HepG2 (cell line): Measurements from ENCODE around the gene CACNA1C. TPM values are rescaled to one million over a fixed set of nuclear protein-coding genes. Genes with fewer than 3 reads are reported as not detected.
"Not testable (repeated sequence)": the region's sequence is repeated elsewhere in the genome, so short reads cannot be mapped to it uniquely, and the experiment has no call there.

ENCODE experiments used
- ATAC-seq: fragments of 200-7000 bp; cut with Tn5 transposase; 3 replicates; pipeline ENCODE4 v1.9.1; 2020; ENCODE audit warnings: mild to moderate bottlenecking, moderate library complexity
- BruUV-seq: library from RNA; stranded (reverse); fragments of 400-500 nt; replicated peaks from 2 replicates; lab custom pipeline; 2021; lab: Mats Ljungman, UMichigan
- CTCF ChIA-PET: fragments of 300-600 bp; formaldehyde crosslinking; extraction: SDS; loops from one replicate; lab custom pipeline; 2021; ENCODE audit warnings: low total read pairs, inconsistent platforms, low intra/inter-chr PET ratio; lab: Yijun Ruan, JAX
- POLR2A ChIA-PET: fragments of 350-600 bp; sonication (Branson Sonifier 250); formaldehyde crosslinking; loops from one replicate; lab custom pipeline; 2020; ENCODE audit warnings: antibody characterized with exemption, inconsistent platforms; lab: Yijun Ruan, JAX
- DNase-seq: peaks from one replicate; pipeline ENCODE4 v3.0.0-alpha.2; 2015; ENCODE audit warnings: low spot score
- FAIRE-seq: peaks from 3 replicates; lab custom pipeline; 2011; peaks lifted over from hg19 to GRCh38; lab: Jason Lieb, UNC
- H2AFZ ChIP-seq: one replicate; pipeline ENCODE4 v1.6.1; 2011; ENCODE audit warnings: low read length, inconsistent platforms
- H3K27ac ChIP-seq: fragments of 300-600 bp; 3 replicates; pipeline ENCODE4 v1.8.0; 2011; ENCODE audit warnings: mixed run types, mild to moderate bottlenecking, mixed read lengths, low read length, inconsistent platforms; ENCODE audit not compliant: insufficient read depth; ENCODE audit errors: extremely low read length
- H3K27me3 ChIP-seq, 2 experiments: fragments of 200-600 bp in 1 of 2; 2 replicates in 1 of 2; 3 replicates in 1 of 2; pipeline versions ENCODE4 v1.6.0 to v1.8.0; 2011; ENCODE audit warnings: low read length in 2 of 2, mild to moderate bottlenecking in 2 of 2, moderate library complexity in 2 of 2, inconsistent platforms in 1 of 2; ENCODE audit not compliant: insufficient read depth in 2 of 2, control insufficient read depth in 1 of 2
- H3K36me3 ChIP-seq, 2 experiments: fragments of 200-600 bp in 1 of 2; replicated peaks in 1 of 2; 2 replicates in 1 of 2; 3 replicates in 1 of 2; pipeline versions ENCODE4 v1.5.1 to v1.8.0; 2011; ENCODE audit warnings: low read length in 2 of 2, inconsistent platforms in 1 of 2; ENCODE audit not compliant: insufficient read depth in 2 of 2, control insufficient read depth in 1 of 2
- H3K4me1 ChIP-seq: 2 replicates; pipeline ENCODE4 v1.5.1; 2012; ENCODE audit warnings: low read length, inconsistent platforms; ENCODE audit not compliant: insufficient read depth
- H3K4me2 ChIP-seq: 2 replicates; pipeline ENCODE4 v1.6.0; 2011; ENCODE audit warnings: low read depth, low read length, inconsistent platforms
- H3K4me3 ChIP-seq, 3 experiments: fragments of 200-600 bp in 1 of 3; sonication (generic), shearing (Covaris generic) in 1 of 3; replicated peaks in 1 of 3; 2 replicates each; pipeline ENCODE4 v1.5.1; 2011 to 2016; ENCODE audit warnings: low read length in 3 of 3, inconsistent platforms in 2 of 3, low read depth in 2 of 3, mild to moderate bottlenecking in 2 of 3, control low read depth in 1 of 3, mixed read lengths in 1 of 3; ENCODE audit not compliant: insufficient read depth in 1 of 3
- H3K79me2 ChIP-seq: one replicate; pipeline ENCODE4 v1.6.1; 2011; ENCODE audit warnings: low read length, inconsistent platforms; ENCODE audit not compliant: insufficient read depth
- H3K9ac ChIP-seq: 2 replicates; pipeline ENCODE4 v1.6.0; 2011; ENCODE audit warnings: mild to moderate bottlenecking, low read depth, low read length, inconsistent platforms; ENCODE audit not compliant: insufficient read depth
- H3K9me3 ChIP-seq: 2 replicates; pipeline ENCODE4 v1.5.1; 2012; ENCODE audit warnings: mild to moderate bottlenecking, low read length
- H4K20me1 ChIP-seq: 2 replicates; pipeline ENCODE4 v1.6.0; 2011; ENCODE audit warnings: inconsistent platforms, mild to moderate bottlenecking, low read length, moderate library complexity; ENCODE audit not compliant: insufficient read depth
- BCLAF1 ChIP-seq: fragments of 450-650 bp; IDR thresholded peaks from 2 replicates; pipeline ENCODE4 v1.6.1; 2017; ENCODE audit warnings: mild to moderate bottlenecking
- ZNF224 ChIP-seq: sonication (generic); formaldehyde crosslinking; IDR thresholded peaks from 2 replicates; pipeline ENCODE4 v1.5.0; 2020; ENCODE audit warnings: mild to moderate bottlenecking, missing genetic modification reagents
- WGBS: methylation state at CpG from one replicate; pipeline ENCODE4 v1.1.6; 2017; ENCODE audit warnings: low lambda C conversion rate; 5-methylcytosine and 5-hydroxymethylcytosine counted together
- in situ Hi-C: cut with HindIII; loops from 2 replicates; pipeline ENCODE4 v1.10.0; 2017; ENCODE audit warnings: low pct_unique_long_range_greater_than_20kb; ENCODE audit not compliant: extremely low pct_ligation_motif_present
- intact Hi-C: fragments of 100-400 bp; cut with micrococcal nuclease; formaldehyde crosslinking; loops from one replicate; pipeline ENCODE4 v1.10.0; 2022; ENCODE audit not compliant: unreplicated experiment
- polyA plus RNA-seq, 8 experiments: library from polyadenylated mRNA; depleted of rRNA in 3 of 8; stranded (reverse) in 7 of 8; unstranded in 1 of 8; fragments of >200 nt; fragmentation: Illumina TruSeq in 4 of 8; extraction: Trizol in 4 of 8; gene quantifications; 2 replicates each; pipeline versions ENCODE4 v1.2.1 to v1.2.3, GENCODE V29; 2011 to 2016; ENCODE audit warnings: low read depth in 4 of 8, missing spikeins in 1 of 8, mixed read lengths in 1 of 8; ENCODE audit not compliant: insufficient read depth in 1 of 8
- total RNA-seq, 5 experiments: library from RNA; depleted of rRNA; stranded (reverse); fragments of >200 nt; fragmentation: Illumina TruSeq; extraction: Trizol; gene quantifications; 2 replicates each; pipeline ENCODE4 v1.2.3, GENCODE V29; 2016; ENCODE audit warnings: low read depth in 1 of 5

CACNA1C gene
- total and polyA plus RNA-seq, 2 of the 13 experiments (the other 11 are each of a cell fraction or from before 2014, with no cell fraction given), result not detected

- intact Hi-C loops, H2AFZ ChIP-seq, H3K9me3 ChIP-seq, DNase-seq, H4K20me1 ChIP-seq, H3K4me3 ChIP-seq, H3K9ac ChIP-seq, ATAC-seq, BruUV-seq, POLR2A ChIA-PET, H3K27me3 ChIP-seq, H3K4me1 ChIP-seq, CTCF ChIA-PET, H3K36me3 ChIP-seq, H3K79me2 ChIP-seq, FAIRE-seq, H3K27ac ChIP-seq, in situ Hi-C loops, H3K4me2 ChIP-seq: not testable (repeated sequence)
- 48% methylated on average over 5 of the region's 5 CpGs for WGBS
Measured at GRCh38 chr12:2102736-2103135, 49.9 kb downstream of the CACNA1C start.

- H3K36me3 ChIP-seq, H3K9me3 ChIP-seq, BruUV-seq, POLR2A ChIA-PET, H3K27ac ChIP-seq, H3K79me2 ChIP-seq, H3K4me3 ChIP-seq, FAIRE-seq, intact Hi-C loops, H4K20me1 ChIP-seq, H2AFZ ChIP-seq, CTCF ChIA-PET, in situ Hi-C loops, H3K4me2 ChIP-seq, H3K4me1 ChIP-seq, H3K27me3 ChIP-seq, DNase-seq, ATAC-seq, H3K9ac ChIP-seq: not testable (repeated sequence)
- 61% methylated on average over 15 of the region's 17 CpGs for WGBS
Measured at GRCh38 chr12:2105387-2105786, 52.6 kb downstream of the CACNA1C start.

- no peaks in the 10 kb centered on the region for H4K20me1 ChIP-seq
- H3K27ac ChIP-seq, result no peak overlapping the region
- 33% methylated on average over 7 of the region's 8 CpGs for WGBS
- H3K4me2 ChIP-seq, result no peak overlapping the region
- BruUV-seq, result no TSS peak
- ChIA-PET POLR2A (no interaction called here), CTCF (no interaction called here)
- no peaks in the 10 kb centered on the region for H3K4me1 ChIP-seq
- no peaks in the 10 kb centered on the region for H3K36me3 ChIP-seq
- H3K79me2 ChIP-seq, result no peaks in the 10 kb centered on the region
- intact Hi-C loops, result no loop called here
- H2AFZ ChIP-seq, result no peak overlapping the region
- no peaks in the 10 kb centered on the region for H3K9me3 ChIP-seq
- H3K4me3 ChIP-seq, result no peak overlapping the region
- ATAC-seq (no peak), FAIRE-seq (no peak), DNase-seq (no peak)
- no peak overlapping the region for H3K9ac ChIP-seq
- no peaks in the 10 kb centered on the region; a peak in 2 of 5 replicates for H3K27me3 ChIP-seq
- in situ Hi-C loops, result no loop called here
- TF ChIP-seq BCLAF1 (no peak), ZNF224 (CRISPR knock-in tag) (no peak)
Measured at GRCh38 chr12:2108166-2108565, 55.4 kb downstream of the CACNA1C start.
